Measurements from ENCODE around the gene HEATR1. TPM values are rescaled to one million over a fixed set of nuclear protein-coding genes. Genes with fewer than 3 reads are reported as not detected.

Gene HEATR1
- total and polyA plus RNA-seq, 11 donors, result 2.4 to 17.2 (median 9.9) TPM

- Histone ChIP-seq H3K36me3 (no peaks in the 10 kb centered on the region), H3K9me3 (no peaks in the 10 kb centered on the region), H3K27me3 (no peaks in the 10 kb centered on the region), H3K27ac (no peak overlapping the region), H3K4me1 (peaks cover 0 to 13% (median 6%) of the 10 kb centered on the region in 12 donors), H3K4me3 (no peak overlapping the region)
- ATAC-seq (no peak), DNase-seq (no peak)
- 94 to 95% (median 94%) methylated on average over 6 of the region's 6 CpGs for WGBS, 4 donors
- intact Hi-C loops (cut with DNase I), result no loop called here
- TF ChIP-seq, protein P1, sequence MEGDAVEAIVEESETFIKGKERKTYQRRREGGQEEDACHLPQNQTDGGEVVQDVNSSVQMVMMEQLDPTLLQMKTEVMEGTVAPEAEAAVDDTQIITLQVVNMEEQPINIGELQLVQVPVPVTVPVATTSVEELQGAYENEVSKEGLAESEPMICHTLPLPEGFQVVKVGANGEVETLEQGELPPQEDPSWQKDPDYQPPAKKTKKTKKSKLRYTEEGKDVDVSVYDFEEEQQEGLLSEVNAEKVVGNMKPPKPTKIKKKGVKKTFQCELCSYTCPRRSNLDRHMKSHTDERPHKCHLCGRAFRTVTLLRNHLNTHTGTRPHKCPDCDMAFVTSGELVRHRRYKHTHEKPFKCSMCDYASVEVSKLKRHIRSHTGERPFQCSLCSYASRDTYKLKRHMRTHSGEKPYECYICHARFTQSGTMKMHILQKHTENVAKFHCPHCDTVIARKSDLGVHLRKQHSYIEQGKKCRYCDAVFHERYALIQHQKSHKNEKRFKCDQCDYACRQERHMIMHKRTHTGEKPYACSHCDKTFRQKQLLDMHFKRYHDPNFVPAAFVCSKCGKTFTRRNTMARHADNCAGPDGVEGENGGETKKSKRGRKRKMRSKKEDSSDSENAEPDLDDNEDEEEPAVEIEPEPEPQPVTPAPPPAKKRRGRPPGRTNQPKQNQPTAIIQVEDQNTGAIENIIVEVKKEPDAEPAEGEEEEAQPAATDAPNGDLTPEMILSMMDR (IDR thresholded peaks at IDR 0.05), result no peak
Observed at GRCh38 chr1:236501093-236501492, 103.2 kb downstream of the HEATR1 start.

Other genes starting within 250 kb of the HEATR1 start
- 1 to 10 TPM in 8 of 9 donors, under 1 TPM in 1; 0.81 to 2.9 (median 2.2) TPM for gene EDARADD, start 210.2 kb downstream of the HEATR1 start, total RNA-seq
- under 1 TPM; 0.35 to 0.91 TPM for gene EDARADD, start 210.2 kb downstream of the HEATR1 start, polyA plus RNA-seq
- gene LGALS8, start 80.5 kb downstream of the HEATR1 start, total RNA-seq, result 100 to 1,000 TPM in 4 of 9 donors, 10 to 100 TPM in 5; 69.3 to 114 (median 94.8) TPM
- gene LGALS8, start 80.5 kb downstream of the HEATR1 start, polyA plus RNA-seq, result 10 to 100 TPM; 45.3 to 83.2 TPM
- 1,000 to 10,000 TPM; 1,403 to 4,007 (median 2,928) TPM for gene ACTN2, start 82.0 kb upstream of the HEATR1 start, total RNA-seq
- 1,000 to 10,000 TPM; 1,024 to 1,237 TPM for gene ACTN2, start 82.0 kb upstream of the HEATR1 start, polyA plus RNA-seq
- 10 to 100 TPM; 30.8 to 84.2 (median 51.4) TPM for gene MTR, start 190.8 kb upstream of the HEATR1 start, total RNA-seq
- 10 to 100 TPM; 11.8 to 12.8 TPM for gene MTR, start 190.8 kb upstream of the HEATR1 start, polyA plus RNA-seq